ENCODE measurements around the gene C1orf198.

- TF ChIP-seq, protein P1, sequence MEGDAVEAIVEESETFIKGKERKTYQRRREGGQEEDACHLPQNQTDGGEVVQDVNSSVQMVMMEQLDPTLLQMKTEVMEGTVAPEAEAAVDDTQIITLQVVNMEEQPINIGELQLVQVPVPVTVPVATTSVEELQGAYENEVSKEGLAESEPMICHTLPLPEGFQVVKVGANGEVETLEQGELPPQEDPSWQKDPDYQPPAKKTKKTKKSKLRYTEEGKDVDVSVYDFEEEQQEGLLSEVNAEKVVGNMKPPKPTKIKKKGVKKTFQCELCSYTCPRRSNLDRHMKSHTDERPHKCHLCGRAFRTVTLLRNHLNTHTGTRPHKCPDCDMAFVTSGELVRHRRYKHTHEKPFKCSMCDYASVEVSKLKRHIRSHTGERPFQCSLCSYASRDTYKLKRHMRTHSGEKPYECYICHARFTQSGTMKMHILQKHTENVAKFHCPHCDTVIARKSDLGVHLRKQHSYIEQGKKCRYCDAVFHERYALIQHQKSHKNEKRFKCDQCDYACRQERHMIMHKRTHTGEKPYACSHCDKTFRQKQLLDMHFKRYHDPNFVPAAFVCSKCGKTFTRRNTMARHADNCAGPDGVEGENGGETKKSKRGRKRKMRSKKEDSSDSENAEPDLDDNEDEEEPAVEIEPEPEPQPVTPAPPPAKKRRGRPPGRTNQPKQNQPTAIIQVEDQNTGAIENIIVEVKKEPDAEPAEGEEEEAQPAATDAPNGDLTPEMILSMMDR (IDR thresholded peaks at IDR 0.05): no peak
- TF ChIP-seq, protein P2, sequence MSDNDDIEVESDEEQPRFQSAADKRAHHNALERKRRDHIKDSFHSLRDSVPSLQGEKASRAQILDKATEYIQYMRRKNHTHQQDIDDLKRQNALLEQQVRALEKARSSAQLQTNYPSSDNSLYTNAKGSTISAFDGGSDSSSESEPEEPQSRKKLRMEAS (IDR thresholded peaks at IDR 0.05): no peak
- TF ChIP-seq, protein P3, sequence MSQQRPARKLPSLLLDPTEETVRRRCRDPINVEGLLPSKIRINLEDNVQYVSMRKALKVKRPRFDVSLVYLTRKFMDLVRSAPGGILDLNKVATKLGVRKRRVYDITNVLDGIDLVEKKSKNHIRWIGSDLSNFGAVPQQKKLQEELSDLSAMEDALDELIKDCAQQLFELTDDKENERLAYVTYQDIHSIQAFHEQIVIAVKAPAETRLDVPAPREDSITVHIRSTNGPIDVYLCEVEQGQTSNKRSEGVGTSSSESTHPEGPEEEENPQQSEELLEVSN (IDR thresholded peaks at IDR 0.05; ENCODE audit: borderline replicate concordance, low read depth): no peak
- TF ChIP-seq CEBPB (IDR thresholded peaks at IDR 0.05) (no peak), CHD2 (IDR thresholded peaks at IDR 0.05; ENCODE audit: low read length, partially characterized antibody) (no peak), MAFK (IDR thresholded peaks at IDR 0.05; ENCODE audit: partially characterized antibody) (no peak)
These were observed 52.3 kb downstream of the C1orf198 start for GRCh38 chr1:230816018-230816417.
